Chondrocyte (in vitro differentiated cells): Measurements from ENCODE around the gene MORN1. TPM values are rescaled to one million over a fixed set of nuclear protein-coding genes. Genes with fewer than 3 reads are reported as not detected.
A peak's percentile ranks its signal among the peaks of the same experiment; 100 is the strongest.

Source experiments
- DNase-seq: peaks from one replicate; pipeline ENCODE4 v3.0.0; 2021; ENCODE audit warnings: mixed read lengths, low spot score
- H3K27ac Mint-ChIP-seq: one replicate; pipeline ENCODE4 v1.8.0; 2021; ENCODE audit warnings: mild to moderate bottlenecking, moderate library complexity, mixed read lengths; ENCODE audit not compliant: unreplicated experiment
- H3K27me3 Mint-ChIP-seq: 2 replicates; pipeline ENCODE4 v1.8.0; 2021; ENCODE audit warnings: low read depth, mixed read lengths
- H3K36me3 Mint-ChIP-seq: 2 replicates; pipeline ENCODE4 v1.8.0; 2021; ENCODE audit warnings: low read depth, mixed read lengths
- H3K4me1 Mint-ChIP-seq: 2 replicates; pipeline ENCODE4 v1.8.0; 2021; ENCODE audit warnings: low read depth, mild to moderate bottlenecking, mixed read lengths
- H3K4me3 Mint-ChIP-seq: one replicate; pipeline ENCODE4 v1.8.0; 2021; ENCODE audit warnings: mild to moderate bottlenecking, moderate library complexity, mixed read lengths; ENCODE audit not compliant: unreplicated experiment
- H3K9me3 Mint-ChIP-seq: 2 replicates; pipeline ENCODE4 v1.8.0; 2021; ENCODE audit warnings: low read depth, mixed read lengths
- total RNA-seq: library from RNA; stranded (reverse); gene quantifications from 3 replicates; pipeline ENCODE4 v1.2.1, GENCODE V29; 2021
- TF ChIP-seq, protein P1 (sequence below): fragments of 200-600 bp; sonication (generic); IDR thresholded peaks from 2 replicates; pipeline ENCODE4 v1.5.0; 2021; ENCODE audit warnings: antibody characterized with exemption, mild to moderate bottlenecking, moderate library complexity

Gene MORN1
- total RNA-seq, 1 donor from 2014 or later = 6.7 TPM

DNA sequence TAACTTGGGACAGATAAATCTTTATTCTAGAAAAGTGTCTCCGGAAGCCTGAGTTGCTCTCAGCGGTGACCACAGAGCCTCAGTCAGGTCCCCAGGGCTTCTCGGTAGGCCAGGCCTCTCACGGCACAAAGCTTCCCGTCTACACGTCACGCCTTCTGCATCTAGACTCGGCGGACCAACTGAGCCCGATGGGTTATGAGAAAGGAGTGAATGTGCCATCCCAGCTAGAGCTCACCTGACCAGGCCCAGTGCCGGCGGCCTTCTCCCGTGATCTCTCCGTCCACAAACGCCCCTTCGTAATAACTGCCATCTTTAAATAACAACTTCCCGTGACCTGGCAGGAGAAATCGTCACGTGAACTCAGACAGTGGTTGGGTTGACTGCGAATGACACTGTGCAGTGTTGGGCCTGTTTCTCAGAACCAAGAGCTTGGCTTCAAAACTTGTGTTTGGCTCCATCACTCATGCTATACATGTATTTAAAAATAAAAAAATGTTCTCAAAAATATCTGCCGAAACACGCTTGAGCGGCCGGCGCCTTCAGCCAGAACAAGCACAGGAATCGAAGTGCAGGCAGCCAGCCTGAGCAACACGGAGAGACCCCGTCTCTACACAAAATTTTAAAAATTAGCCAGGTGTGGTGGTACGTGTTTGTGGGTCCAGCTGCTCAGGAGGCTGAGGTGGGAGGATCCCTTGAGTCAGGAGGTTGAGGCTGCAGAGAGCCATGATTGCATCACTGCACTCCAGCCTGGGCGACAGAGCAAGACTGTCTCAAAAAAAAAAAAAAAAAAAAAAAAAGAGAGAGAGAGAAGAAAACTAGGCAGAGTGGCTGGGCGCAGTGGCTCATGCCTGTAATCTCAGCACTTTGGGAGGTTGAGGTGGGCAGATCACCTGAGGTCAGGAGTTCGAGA lies 3.1 kb downstream of the MORN1 start:
- DNase-seq = peak; percentile 68
- TF ChIP-seq, protein P1, sequence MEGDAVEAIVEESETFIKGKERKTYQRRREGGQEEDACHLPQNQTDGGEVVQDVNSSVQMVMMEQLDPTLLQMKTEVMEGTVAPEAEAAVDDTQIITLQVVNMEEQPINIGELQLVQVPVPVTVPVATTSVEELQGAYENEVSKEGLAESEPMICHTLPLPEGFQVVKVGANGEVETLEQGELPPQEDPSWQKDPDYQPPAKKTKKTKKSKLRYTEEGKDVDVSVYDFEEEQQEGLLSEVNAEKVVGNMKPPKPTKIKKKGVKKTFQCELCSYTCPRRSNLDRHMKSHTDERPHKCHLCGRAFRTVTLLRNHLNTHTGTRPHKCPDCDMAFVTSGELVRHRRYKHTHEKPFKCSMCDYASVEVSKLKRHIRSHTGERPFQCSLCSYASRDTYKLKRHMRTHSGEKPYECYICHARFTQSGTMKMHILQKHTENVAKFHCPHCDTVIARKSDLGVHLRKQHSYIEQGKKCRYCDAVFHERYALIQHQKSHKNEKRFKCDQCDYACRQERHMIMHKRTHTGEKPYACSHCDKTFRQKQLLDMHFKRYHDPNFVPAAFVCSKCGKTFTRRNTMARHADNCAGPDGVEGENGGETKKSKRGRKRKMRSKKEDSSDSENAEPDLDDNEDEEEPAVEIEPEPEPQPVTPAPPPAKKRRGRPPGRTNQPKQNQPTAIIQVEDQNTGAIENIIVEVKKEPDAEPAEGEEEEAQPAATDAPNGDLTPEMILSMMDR = no peak
- Mint-ChIP-seq H3K9me3 (no peaks in the 10 kb centered on the region), H3K4me3 (no peak overlapping the region), H3K4me1 (peaks cover 23% of the 10 kb centered on the region), H3K27me3 (no peaks in the 10 kb centered on the region), H3K27ac (no peak overlapping the region), H3K36me3 (peaks cover 3% of the 10 kb centered on the region)

GRCh38 chr1:2386636-2387611 lies 4.4 kb downstream of the MORN1 start:
- DNase-seq = peak; percentile 85
- Mint-ChIP-seq H3K27ac (no peak overlapping the region), H3K4me1 (peaks cover 11% of the 10 kb centered on the region), H3K36me3 (no peaks in the 10 kb centered on the region), H3K27me3 (no peaks in the 10 kb centered on the region), H3K4me3 (no peak overlapping the region), H3K9me3 (no peaks in the 10 kb centered on the region)
- TF ChIP-seq, protein P1 = no peak

GRCh38 chr1:2385606-2386280 lies 5.6 kb downstream of the MORN1 start:
- H3K36me3 Mint-ChIP-seq = no peaks in the 10 kb centered on the region
- DNase-seq = peak; percentile 83
- H3K27ac Mint-ChIP-seq = no peak overlapping the region
- TF ChIP-seq, protein P1 = no peak
- H3K4me3 Mint-ChIP-seq = no peak overlapping the region
- H3K9me3 Mint-ChIP-seq = no peaks in the 10 kb centered on the region
- H3K27me3 Mint-ChIP-seq = no peaks in the 10 kb centered on the region
- H3K4me1 Mint-ChIP-seq = peaks cover 10% of the 10 kb centered on the region

GRCh38 chr1:2384941-2385481 lies 6.3 kb downstream of the MORN1 start:
- no peaks in the 10 kb centered on the region for H3K36me3 Mint-ChIP-seq
- H3K27ac Mint-ChIP-seq = no peak overlapping the region
- H3K4me3 Mint-ChIP-seq = no peak overlapping the region
- peaks cover 4% of the 10 kb centered on the region for H3K4me1 Mint-ChIP-seq
- DNase-seq = peak; percentile 93
- no peaks in the 10 kb centered on the region for H3K27me3 Mint-ChIP-seq
- no peaks in the 10 kb centered on the region for H3K9me3 Mint-ChIP-seq
- TF ChIP-seq, protein P1 = no peak
